K562 (cell line): ENCODE measurements around the gene PPP1R3E.

ENCODE experiments used
- ATF1 ChIP-seq, 2 experiments: fragments of 450-650 bp in 1 of 2; IDR thresholded peaks; 2 replicates each; pipeline ENCODE4 v1.6.1; 2016; ENCODE audit warnings: missing compliant biosample characterization in 1 of 2, missing genetic modification characterization in 1 of 2
- ATF4 ChIP-seq: fragments of 450-650 bp; formaldehyde crosslinking; IDR thresholded peaks from 2 replicates; pipeline ENCODE4 v1.4.0; 2022; ENCODE audit warnings: mild to moderate bottlenecking, moderate library complexity
- CBFB ChIP-seq: sonication (generic); formaldehyde crosslinking; IDR thresholded peaks from 2 replicates; pipeline ENCODE4 v1.4.0; 2020; ENCODE audit warnings: mild to moderate bottlenecking, missing genetic modification reagents
- CBX5 ChIP-seq: IDR thresholded peaks from 2 replicates; pipeline ENCODE4 v1.6.1; 2014; ENCODE audit warnings: low read depth, borderline replicate concordance
- CTCF ChIP-seq, 3 experiments: IDR thresholded peaks in 2 of 3; conservative IDR thresholded peaks in 1 of 3; 2 replicates each; pipeline ENCODE4 v1.5.1; 2011 to 2012; ENCODE audit warnings: low read length in 3 of 3, mild to moderate bottlenecking in 3 of 3, control low read depth in 2 of 3, improper control_type of control experiment in 1 of 3, inconsistent platforms in 1 of 3, low read depth in 1 of 3, mixed read lengths in 1 of 3, moderate library complexity in 1 of 3; ENCODE audit not compliant: insufficient read depth in 2 of 3
- DDX20 ChIP-seq: fragments of 450-650 bp; IDR thresholded peaks from 2 replicates; pipeline ENCODE4 v1.6.1; 2016; ENCODE audit warnings: missing genetic modification characterization, low read depth, mild to moderate bottlenecking, missing compliant biosample characterization, moderate library complexity
- DNMT1 ChIP-seq: fragments of 450-650 bp; IDR thresholded peaks from 2 replicates; pipeline ENCODE4 v1.6.1; 2016; ENCODE audit warnings: antibody characterized with exemption, mild to moderate bottlenecking
- DPF2 ChIP-seq: fragments of 450-650 bp; IDR thresholded peaks from 2 replicates; pipeline ENCODE4 v1.6.1; 2016
- HMGXB4 ChIP-seq: sonication (generic); formaldehyde crosslinking; IDR thresholded peaks from 2 replicates; pipeline ENCODE4 v1.8.1; 2023; ENCODE audit warnings: mild to moderate bottlenecking, missing genetic modification reagents
- JUND ChIP-seq, 2 experiments: IDR thresholded peaks; 2 replicates in 1 of 2; 3 replicates in 1 of 2; pipeline ENCODE4 v1.6.1; 2011; ENCODE audit warnings: borderline replicate concordance in 2 of 2, low read depth in 2 of 2, low read length in 2 of 2, improper control_type of control experiment in 1 of 2, missing biosample characterization in 1 of 2, missing genetic modification characterization in 1 of 2, missing genetic modification reagents in 1 of 2
- RBM15 ChIP-seq: fragments of 200-400 bp; formaldehyde crosslinking; IDR thresholded peaks from 2 replicates; pipeline ENCODE4 v1.6.1; 2018; ENCODE audit warnings: mild to moderate bottlenecking, low read length, moderate library complexity; ENCODE audit not compliant: insufficient read depth
- SRF ChIP-seq, 2 experiments: fragments of 250-450, 450-650 bp in 1 of 2; sonication (Bioruptor Pico) in 1 of 2; sonication (generic) in 1 of 2; formaldehyde crosslinking; IDR thresholded peaks; 2 replicates each; pipeline versions ENCODE4 v1.5.0 to v1.5.1; 2020 to 2022; ENCODE audit warnings: mild to moderate bottlenecking in 1 of 2, missing genetic modification reagents in 1 of 2
- TCF7 ChIP-seq: sonication (generic); IDR thresholded peaks from 2 replicates; pipeline ENCODE4 v1.6.1; 2016; ENCODE audit warnings: antibody characterized with exemption, borderline replicate concordance
- YY1 ChIP-seq, 3 experiments: IDR thresholded peaks; 2 replicates each; pipeline ENCODE4 v1.6.1; 2011; ENCODE audit warnings: low read length in 2 of 3, mild to moderate bottlenecking in 2 of 3, moderate library complexity in 2 of 3, borderline replicate concordance in 1 of 3, control low read depth in 1 of 3, low read depth in 1 of 3; ENCODE audit not compliant: insufficient read depth in 3 of 3, insufficient replicate concordance in 2 of 3, control insufficient read depth in 1 of 3, insufficient read length in 1 of 3; ENCODE audit errors: extremely low read depth in 1 of 3

GRCh38 chr14:23335623-23336022 is 33.0 kb upstream of the PPP1R3E start:
- TF ChIP-seq YY1 (IDR thresholded peaks at IDR 0.05; ENCODE audit: borderline replicate concordance in 1 of 3, control insufficient read depth in 1 of 3, extremely low read depth in 1 of 3, insufficient read depth in 3 of 3, insufficient read length in 1 of 3, insufficient replicate concordance in 2 of 3, low read depth in 1 of 3, low read length in 2 of 3) (no peak), DPF2 (no peak), CTCF (IDR thresholded peaks at IDR 0.05 in 2 of 3, conservative IDR thresholded peaks at IDR 0.05 in 1 of 3; ENCODE audit: insufficient read depth in 2 of 3, low read depth in 1 of 3, low read length in 3 of 3) (no peak), DNMT1 (no peak), SRF (CRISPR knock-in tag; IDR thresholded peaks at IDR 0.05) (no peak), DDX20 (tag) (no peak), ATF4 (CRISPR knock-in tag) (no peak), HMGXB4 (no peak), CBX5 (no peak), RBM15 (no peak), TCF7 (no peak), JUND (IDR thresholded peaks at IDR 0.05; ENCODE audit: borderline replicate concordance, low read depth, low read length) (no peak), JUND (tag; IDR thresholded peaks at IDR 0.05; ENCODE audit: borderline replicate concordance, low read depth, low read length) (no peak), ATF1 (CRISPR knock-in tag; IDR thresholded peaks at IDR 0.05) (no peak), ATF1 (tag; IDR thresholded peaks at IDR 0.05) (no peak), CBFB (CRISPR knock-in tag) (no peak)
